ENCODE data around the gene PLAU.

- TF ChIP-seq POLR2A (IDR thresholded peaks at IDR 0.05) (peak in 1 of 4 donors; percentile 43), CTCF (IDR thresholded peaks at IDR 0.05) (no peak)
Measured at GRCh38 chr10:73907841-73908517, 3.0 kb upstream of the PLAU start.

All from upper lobe of left lung (tissue), 4 donors.